Urinary bladder (tissue), 4 donors: Measurements from ENCODE around the gene C1orf232. TPM values are rescaled to one million over a fixed set of nuclear protein-coding genes. Genes with fewer than 3 reads are reported as not detected.

ENCODE experiments used
- DNase-seq: peaks from one replicate; pipeline ENCODE4 v3.0.0-alpha.2; 2015; ENCODE audit errors: extremely low spot score
- H3K27ac ChIP-seq: one replicate; pipeline ENCODE4 v1.5.1; 2013; ENCODE audit warnings: low read depth, mild to moderate bottlenecking, moderate library complexity
- H3K36me3 ChIP-seq: one replicate; pipeline ENCODE4 v1.6.1; 2013; ENCODE audit warnings: mild to moderate bottlenecking, moderate library complexity; ENCODE audit not compliant: insufficient read depth
- H3K4me1 ChIP-seq: one replicate; pipeline ENCODE4 v1.6.1; 2013; ENCODE audit warnings: mild to moderate bottlenecking, moderate library complexity; ENCODE audit not compliant: insufficient read depth
- H3K4me3 ChIP-seq: one replicate; pipeline ENCODE4 v1.5.1; 2013; ENCODE audit warnings: low read depth, low read length
- WGBS: extraction: QIAGEN DNeasy Blood & Tissue Kit; methylation state at CpG from one replicate; pipeline ENCODE4 v1.1.7; 2013; 5-methylcytosine and 5-hydroxymethylcytosine counted together
- polyA plus RNA-seq: library from polyadenylated mRNA; stranded (reverse); fragments of 200-250 nt; gene quantifications from one replicate; pipeline ENCODE4 v1.2.3, GENCODE V29; 2013
- total RNA-seq: library from RNA; depleted of rRNA; stranded (reverse); fragments of >200 nt; gene quantifications from one replicate; pipeline ENCODE4 v1.2.3, GENCODE V29; 2014
- donor health status: healthy with polysubstance abuse.
- donor health status: healthy.

C1orf232 gene
- total and polyA plus RNA-seq, 2 donors, result not detected

- H3K4me3 ChIP-seq, result no peak overlapping the region
- WGBS, result 77% methylated on average over 6 of the region's 6 CpGs
- no peak overlapping the region for H3K27ac ChIP-seq
- no peak for DNase-seq
- H3K4me1 ChIP-seq, result no peaks in the 10 kb centered on the region
- no peaks in the 10 kb centered on the region for H3K36me3 ChIP-seq
These were observed 20.6 kb upstream of the C1orf232 start for GRCh38 chr1:26189331-26189730.

GRCh38 chr1:26188477-26188876 lies 19.7 kb upstream of the C1orf232 start:
- Histone ChIP-seq H3K4me1 (no peaks in the 10 kb centered on the region), H3K4me3 (no peak overlapping the region), H3K27ac (no peak overlapping the region), H3K36me3 (no peaks in the 10 kb centered on the region)
- no peak for DNase-seq
- 94% methylated on average over 8 of the region's 8 CpGs for WGBS

- Histone ChIP-seq H3K36me3 (no peaks in the 10 kb centered on the region), H3K27ac (no peak overlapping the region), H3K4me3 (no peak overlapping the region), H3K4me1 (no peaks in the 10 kb centered on the region)
- 97% methylated on average over 6 of the region's 6 CpGs for WGBS
- no peak for DNase-seq
These were observed 19.1 kb upstream of the C1orf232 start for GRCh38 chr1:26187882-26188281.

- no peaks in the 10 kb centered on the region for H3K4me1 ChIP-seq
- WGBS, result 95% methylated on average over 21 of the region's 21 CpGs
- H3K27ac ChIP-seq, result no peak overlapping the region
- H3K36me3 ChIP-seq, result no peaks in the 10 kb centered on the region
- H3K4me3 ChIP-seq, result no peak overlapping the region
- DNase-seq, result no peak
These were observed 16.1 kb upstream of the C1orf232 start for GRCh38 chr1:26184883-26185282.

- DNase-seq, result no peak
- no peak overlapping the region for H3K4me3 ChIP-seq
- 89% methylated on average over 7 of the region's 7 CpGs for WGBS
- no peaks in the 10 kb centered on the region for H3K4me1 ChIP-seq
- H3K27ac ChIP-seq, result no peak overlapping the region
- H3K36me3 ChIP-seq, result no peaks in the 10 kb centered on the region
These were observed 15.3 kb upstream of the C1orf232 start for GRCh38 chr1:26184086-26184485.

- H3K36me3 ChIP-seq, result no peaks in the 10 kb centered on the region
- DNase-seq, result no peak
- no peak overlapping the region for H3K27ac ChIP-seq
- WGBS, result 71% methylated on average over 7 of the region's 7 CpGs
- H3K4me3 ChIP-seq, result no peak overlapping the region
- no peaks in the 10 kb centered on the region for H3K4me1 ChIP-seq
These were observed 13.6 kb upstream of the C1orf232 start for GRCh38 chr1:26182383-26182696.

- DNase-seq, result no peak
- WGBS, result 63% methylated on average over 9 of the region's 9 CpGs
- Histone ChIP-seq H3K27ac (no peak overlapping the region), H3K36me3 (no peaks in the 10 kb centered on the region), H3K4me3 (no peak overlapping the region), H3K4me1 (no peaks in the 10 kb centered on the region)
These were observed 13.0 kb upstream of the C1orf232 start for GRCh38 chr1:26181586-26182382.

- no peaks in the 10 kb centered on the region for H3K4me1 ChIP-seq
- no peaks in the 10 kb centered on the region for H3K36me3 ChIP-seq
- WGBS, result 73% methylated on average over 4 of the region's 4 CpGs
- no peak for DNase-seq
- no peak overlapping the region for H3K27ac ChIP-seq
- no peak overlapping the region for H3K4me3 ChIP-seq
These were observed 11.3 kb upstream of the C1orf232 start for GRCh38 chr1:26180010-26180506.

GRCh38 chr1:26177182-26177684 lies 8.5 kb upstream of the C1orf232 start, which contains the start of gene CNKSR1:
Gene CNKSR1, plus strand, starts transcription at chr1:26177491. Its CDS starts 57 bp downstream, at chr1:26177548.
- 36% methylated on average over 21 of the region's 21 CpGs for WGBS
- no peaks in the 10 kb centered on the region for H3K4me1 ChIP-seq
- DNase-seq, result peak; percentile 20
- peak within 1 kb of the TSS; percentile 59 for H3K27ac ChIP-seq
- H3K4me3 ChIP-seq, result no peak within 1 kb of the TSS
- H3K36me3 ChIP-seq, result no peaks in the 10 kb centered on the region

- Histone ChIP-seq H3K4me3 (no peak overlapping the region), H3K27ac (no peak overlapping the region), H3K36me3 (no peaks in the 10 kb centered on the region), H3K4me1 (no peaks in the 10 kb centered on the region)
- DNase-seq, result no peak
- 91% methylated on average over 8 of the region's 8 CpGs for WGBS
These were observed 6.6 kb upstream of the C1orf232 start for GRCh38 chr1:26175346-26175745.

- Histone ChIP-seq H3K36me3 (no peaks in the 10 kb centered on the region), H3K4me3 (no peak within 1 kb of the TSS), H3K27ac (no peak within 1 kb of the TSS), H3K4me1 (no peaks in the 10 kb centered on the region)
- no peak for DNase-seq
- 93% methylated on average over 34 of the region's 34 CpGs for WGBS
These were observed 2.6 kb upstream of the C1orf232 start, which contains the start of gene ZNF593OS for GRCh38 chr1:26171084-26172072. Gene ZNF593OS, minus strand, starts transcription at chr1:26171832. Its CDS starts 171 bp downstream, at chr1:26171661.

- Histone ChIP-seq H3K4me3 (peak overlapping the region; percentile 58), H3K4me1 (no peaks in the 10 kb centered on the region), H3K36me3 (no peaks in the 10 kb centered on the region), H3K27ac (no peak overlapping the region)
- WGBS, result 77% methylated on average over 9 of the region's 9 CpGs
- no peak for DNase-seq
These were observed 1.7 kb upstream of the C1orf232 start for GRCh38 chr1:26170472-26170821.

- Histone ChIP-seq H3K4me1 (no peaks in the 10 kb centered on the region), H3K27ac (no peak within 1 kb of the TSS), H3K36me3 (no peaks in the 10 kb centered on the region), H3K4me3 (peak within 1 kb of the TSS; percentile 58)
- peak; percentile 71 for DNase-seq
- WGBS, result 1% methylated on average over 76 of the region's 76 CpGs
These were observed 1.1 kb upstream of the C1orf232 start, which contains the start of gene ZNF593 for GRCh38 chr1:26169669-26170471. Gene ZNF593, plus strand, starts transcription at chr1:26169908. Its CDS starts 76 bp downstream, at chr1:26169984.
